GM18909 (cell line): ENCODE measurements around the gene FAM72A.
"Not testable (repeated sequence)": the region's sequence is repeated elsewhere in the genome, so short reads cannot be mapped to it uniquely, and the experiment has no call there.

ENCODE experiments used
- ATAC-seq: cut with Tn5 transposase; IDR thresholded peaks from one replicate; pipeline ENCODE4 v1.9.1; 2021; ENCODE audit warnings: mild to moderate bottlenecking; ENCODE audit not compliant: unreplicated experiment, poor library complexity

Gene FAM72A

DNA sequence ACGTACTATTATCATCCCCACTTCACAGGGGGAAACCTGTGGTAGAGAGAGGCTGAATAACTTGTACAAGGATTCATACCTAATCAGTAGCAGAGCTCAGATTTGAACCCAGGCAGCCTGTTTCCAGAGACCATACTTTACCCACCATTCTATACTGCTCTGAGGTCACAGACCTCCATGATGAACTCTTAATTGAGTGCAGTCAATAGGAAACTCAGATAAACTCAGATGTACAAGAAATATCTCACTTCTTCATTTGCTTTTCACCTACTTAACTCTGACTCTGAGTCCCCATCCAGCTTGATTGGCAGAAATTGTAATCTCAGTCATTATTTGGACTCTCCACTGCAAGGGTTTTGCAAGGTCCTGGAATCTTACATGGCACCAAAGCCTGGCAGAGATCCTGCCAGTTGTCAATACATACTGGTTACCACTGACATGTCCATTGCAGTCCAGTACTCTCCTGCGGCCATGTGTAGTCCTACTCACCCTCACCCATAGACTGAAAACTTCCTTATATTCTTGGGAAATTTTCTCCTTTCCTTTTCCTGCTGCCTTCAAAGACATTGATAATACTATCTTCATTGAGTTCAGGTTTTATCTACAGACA lies 29.4 kb downstream of the FAM72A start:
- ATAC-seq = not testable (repeated sequence)

DNA sequence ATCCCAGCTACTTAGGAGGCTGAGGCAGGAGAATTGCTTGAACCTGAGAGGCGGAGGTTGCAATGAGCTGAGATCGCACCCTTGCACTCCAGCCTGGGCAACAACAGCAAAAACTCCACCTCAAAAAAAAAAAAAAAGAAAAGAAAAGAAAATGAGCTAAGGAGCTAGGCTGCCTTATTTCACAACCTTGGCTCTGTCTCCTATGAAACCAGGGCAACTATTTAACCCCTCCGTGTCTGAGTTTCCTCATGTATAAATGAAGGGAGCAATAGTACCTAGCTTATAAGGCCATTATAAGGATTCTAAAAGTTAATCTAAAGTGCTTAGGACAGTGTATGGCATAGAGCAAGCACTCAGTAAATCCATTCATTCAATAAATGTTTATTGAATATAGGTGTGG lies 32.8 kb downstream of the FAM72A start:
- not testable (repeated sequence) for ATAC-seq

DNA sequence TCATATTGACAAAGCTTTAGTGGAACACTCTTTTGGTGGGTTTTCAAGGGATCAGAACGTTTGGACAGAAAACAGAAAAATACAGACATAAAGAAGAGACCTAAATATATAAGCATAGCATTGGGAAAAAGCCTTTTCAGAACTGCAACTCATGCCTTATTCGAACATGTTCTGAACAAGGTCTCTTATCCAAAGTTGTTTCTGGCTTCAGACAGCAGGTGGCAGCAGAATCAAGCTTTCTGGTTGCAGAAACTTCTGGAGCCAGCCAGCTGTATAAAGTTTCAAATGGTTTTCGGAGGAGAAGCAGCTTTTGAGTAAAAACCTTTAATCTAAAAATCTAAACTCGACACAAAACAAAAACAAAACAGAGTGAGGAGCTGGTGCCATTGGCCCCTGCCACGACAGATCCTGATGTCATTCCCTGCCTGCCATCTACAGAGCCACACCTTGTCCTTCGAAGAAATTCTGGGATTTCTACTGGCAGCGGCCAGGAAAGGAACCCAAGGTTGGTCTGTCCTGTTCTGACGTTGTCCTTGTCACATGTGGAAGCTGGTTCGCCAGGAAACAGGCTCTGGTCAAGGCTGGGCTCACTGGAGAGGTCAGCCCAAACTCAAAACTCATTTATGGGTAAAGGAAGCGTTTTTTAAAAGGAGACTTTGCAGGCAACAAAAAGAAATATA lies 35.1 kb downstream of the FAM72A start:
- ATAC-seq = peak; percentile 53

DNA sequence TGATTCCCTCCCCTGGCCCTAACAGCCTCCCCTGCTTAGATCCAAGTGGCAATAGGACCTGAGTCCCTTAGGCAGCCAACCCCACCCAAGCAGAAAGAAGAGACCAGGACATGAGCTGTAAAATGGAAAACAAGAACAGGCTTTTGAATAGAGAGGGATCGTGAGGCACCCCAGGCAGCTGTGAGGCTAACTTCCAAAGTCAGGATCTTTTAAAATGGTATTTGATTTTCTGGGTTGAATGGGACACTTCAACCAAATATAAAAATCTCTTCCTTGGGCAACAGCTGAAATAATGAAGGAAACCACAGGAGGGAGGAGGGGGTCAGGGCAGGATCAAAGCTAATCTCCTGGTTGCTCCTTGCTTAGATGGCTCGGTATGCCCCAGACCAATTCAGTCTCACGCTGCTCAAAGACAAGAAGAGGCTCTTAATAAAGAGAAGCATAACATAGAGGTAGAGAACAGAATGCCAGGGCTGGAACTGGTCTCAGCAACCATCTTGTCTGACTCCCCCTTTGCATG lies 56.8 kb downstream of the FAM72A start:
- no peak for ATAC-seq

DNA sequence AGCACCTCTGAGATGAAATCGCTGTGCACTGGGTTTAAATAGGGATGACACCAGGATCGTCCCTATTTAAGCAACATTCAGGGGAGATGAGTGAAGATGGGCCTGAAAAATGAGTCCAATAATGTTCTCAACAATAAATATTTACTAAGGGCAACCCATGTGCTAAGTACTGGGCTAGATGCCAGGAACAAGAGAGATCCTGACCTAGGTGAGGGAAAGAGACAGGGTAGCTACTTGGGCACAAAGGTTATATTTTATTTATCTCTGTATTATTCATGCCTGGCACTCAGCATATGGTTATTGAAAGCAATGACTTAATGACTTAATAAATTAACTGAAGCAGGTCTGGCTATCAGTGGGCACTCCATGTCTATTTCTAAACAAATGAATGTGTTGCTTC lies 58.0 kb downstream of the FAM72A start:
- ATAC-seq = no peak

DNA sequence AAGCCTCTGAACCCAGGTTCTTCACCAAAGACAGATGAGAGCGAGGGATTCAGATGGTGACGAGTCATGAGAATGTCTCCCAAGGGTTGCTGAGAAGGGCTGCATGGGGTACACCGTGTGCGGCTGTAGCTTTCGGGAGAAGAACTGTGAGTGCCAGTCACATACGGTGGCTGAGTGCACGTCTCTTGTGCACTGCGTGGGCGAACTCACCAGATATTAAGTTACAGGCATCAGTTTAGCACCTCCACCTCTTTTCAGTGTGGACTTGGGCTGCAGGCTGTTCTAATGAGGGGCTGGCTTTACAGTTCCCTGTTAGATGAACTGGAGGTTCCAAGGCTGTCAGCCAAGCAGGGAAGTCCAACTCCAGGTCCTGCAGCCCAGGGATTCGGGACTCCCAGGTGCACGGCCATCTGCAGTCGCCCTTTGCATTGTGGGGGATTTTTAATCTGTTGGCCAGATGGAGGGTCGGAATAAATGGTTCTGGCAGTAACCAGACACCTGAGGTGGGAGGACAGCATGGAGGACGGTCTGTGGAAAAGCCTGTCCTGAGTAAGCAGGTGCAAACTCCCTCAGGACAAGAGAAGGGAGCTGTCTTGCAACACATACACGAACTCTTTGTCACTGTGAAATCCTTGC lies 59.0 kb downstream of the FAM72A start:
- ATAC-seq = no peak

DNA sequence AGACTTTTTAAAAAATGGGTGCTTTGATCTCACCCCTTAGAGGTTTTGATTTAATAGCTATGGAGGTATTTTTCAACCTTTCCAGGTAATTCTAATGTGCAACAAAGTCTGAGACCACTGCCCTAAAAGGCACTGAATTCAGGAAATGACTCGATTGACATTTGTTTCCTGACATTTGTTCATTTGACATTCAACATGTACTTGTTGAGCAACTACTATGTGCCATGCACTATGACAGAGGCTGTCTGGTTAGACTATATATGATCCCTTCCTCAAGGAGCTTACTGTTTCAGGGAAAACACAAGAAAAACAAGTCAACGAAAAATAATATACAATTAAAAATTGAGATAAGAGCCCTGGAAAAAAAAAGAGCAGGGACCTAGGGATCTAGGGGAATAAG lies 59.9 kb downstream of the FAM72A start:
- no peak for ATAC-seq

DNA sequence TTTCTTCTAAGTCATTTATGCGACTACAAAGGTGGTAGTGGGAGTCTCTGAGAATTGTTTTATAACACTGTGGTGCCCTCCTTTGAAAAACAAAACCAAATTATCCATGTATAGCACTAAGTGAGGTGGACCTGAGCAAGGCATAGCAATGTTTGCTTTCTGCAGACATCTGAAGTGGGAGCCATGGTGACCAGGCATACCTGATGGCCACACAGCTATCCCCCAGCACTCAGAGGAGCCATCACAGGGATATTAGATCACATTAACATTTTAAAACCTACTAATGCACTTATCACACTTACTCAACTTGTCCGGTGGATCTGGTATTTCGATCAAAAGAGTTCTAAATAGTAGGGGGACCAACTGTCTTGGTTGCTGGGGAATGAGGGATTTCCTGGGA lies 60.6 kb downstream of the FAM72A start:
- no peak for ATAC-seq

DNA sequence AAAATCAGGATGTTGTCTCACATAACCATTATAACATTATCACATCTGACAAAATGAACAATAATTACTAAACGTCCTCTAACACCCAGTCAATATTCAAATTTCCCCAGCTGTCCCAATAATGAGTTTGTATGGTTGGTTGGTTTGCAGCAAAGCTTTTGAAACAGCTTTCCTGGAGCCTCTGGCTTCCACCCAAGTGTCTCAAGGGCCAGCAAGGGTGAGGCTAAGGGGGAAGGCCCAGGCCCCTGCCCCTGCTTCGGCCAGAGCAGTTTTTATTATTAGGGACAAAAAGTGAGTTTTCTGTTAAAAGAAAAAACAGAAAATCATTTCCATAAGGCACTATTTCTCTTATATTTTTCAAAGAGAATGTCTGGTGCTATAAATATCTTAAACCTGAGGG lies 66.4 kb downstream of the FAM72A start:
- no peak for ATAC-seq
